Neuronal stem cell (in vitro differentiated cells): ENCODE results near the gene RECK.
"Not testable (repeated sequence)": the region's sequence is repeated elsewhere in the genome, so short reads cannot be mapped to it uniquely, and the experiment has no call there.

ENCODE experiments used
- DNase-seq: peaks from one replicate; pipeline ENCODE4 v3.0.0-alpha.2; 2013; ENCODE audit warnings: low spot score
- H2AFZ ChIP-seq: one replicate; pipeline ENCODE4 v1.6.1; 2013; ENCODE audit warnings: mild to moderate bottlenecking, low read length, inconsistent platforms
- H2AK5ac ChIP-seq: 2 replicates; pipeline ENCODE4 v1.6.1; 2013; ENCODE audit warnings: low read depth, mild to moderate bottlenecking, inconsistent platforms, low read length, moderate library complexity, mixed read lengths
- H2BK120ac ChIP-seq: 2 replicates; pipeline ENCODE4 v1.6.1; 2013; ENCODE audit warnings: low read depth, mild to moderate bottlenecking, inconsistent platforms, low read length, moderate library complexity, mixed read lengths
- H2BK12ac ChIP-seq: one replicate; pipeline ENCODE4 v1.6.1; 2013; ENCODE audit warnings: low read length, inconsistent platforms
- H2BK15ac ChIP-seq: 2 replicates; pipeline ENCODE4 v1.6.1; 2013; ENCODE audit warnings: mild to moderate bottlenecking, low read length, inconsistent platforms, mixed read lengths
- H2BK5ac ChIP-seq: one replicate; pipeline ENCODE4 v1.6.1; 2013; ENCODE audit warnings: inconsistent platforms, mild to moderate bottlenecking, low read length, moderate library complexity
- H3K14ac ChIP-seq: one replicate; pipeline ENCODE4 v1.6.1; 2013; ENCODE audit warnings: low read length, inconsistent platforms
- H3K18ac ChIP-seq: 2 replicates; pipeline ENCODE4 v1.6.1; 2013; ENCODE audit warnings: low read length, inconsistent platforms
- H3K23ac ChIP-seq: 2 replicates; pipeline ENCODE4 v1.6.1; 2013; ENCODE audit warnings: low read depth, mild to moderate bottlenecking, mixed read lengths, low read length, inconsistent platforms; ENCODE audit not compliant: poor library complexity
- H3K27ac ChIP-seq: replicated peaks from 3 replicates; pipeline ENCODE4 v1.5.1; 2013; ENCODE audit warnings: low read length, inconsistent platforms
- H3K27me3 ChIP-seq, 3 experiments: 2 replicates each; pipeline ENCODE4 v1.6.1; 2013; ENCODE audit warnings: low read length in 3 of 3, mild to moderate bottlenecking in 2 of 3, inconsistent platforms in 1 of 3, low read depth in 1 of 3, mixed read lengths in 1 of 3, moderate library complexity in 1 of 3; ENCODE audit not compliant: control insufficient read depth in 3 of 3, insufficient read depth in 3 of 3
- H3K36me3 ChIP-seq, 2 donors: replicated peaks in 1 of 2; 2 replicates each; pipeline ENCODE4 v1.6.1; 2013; ENCODE audit warnings: low read length in 2 of 2; ENCODE audit not compliant: control insufficient read depth in 2 of 2, insufficient read depth in 2 of 2
- H3K4ac ChIP-seq: 2 replicates; pipeline ENCODE4 v1.6.1; 2013; ENCODE audit warnings: inconsistent platforms, mild to moderate bottlenecking, low read length, moderate library complexity
- H3K4me1 ChIP-seq, 2 donors: 1 replicate in 1 of 2; 2 replicates in 1 of 2; pipeline ENCODE4 v1.6.1; 2013; ENCODE audit warnings: low read length in 2 of 2, low read depth in 1 of 2; ENCODE audit not compliant: control insufficient read depth in 2 of 2, insufficient read depth in 1 of 2
- H3K4me2 ChIP-seq: one replicate; pipeline ENCODE4 v1.6.1; 2013; ENCODE audit warnings: mild to moderate bottlenecking, low read length, inconsistent platforms; ENCODE audit not compliant: insufficient read depth, poor library complexity, severe bottlenecking
- H3K4me3 ChIP-seq, 2 donors: 2 replicates each; pipeline ENCODE4 v1.5.1; 2013; ENCODE audit warnings: low read length in 2 of 2, mild to moderate bottlenecking in 2 of 2, inconsistent platforms in 1 of 2, moderate library complexity in 1 of 2
- H3K79me1 ChIP-seq: one replicate; pipeline ENCODE4 v1.6.1; 2013; ENCODE audit warnings: low read depth, mild to moderate bottlenecking, inconsistent platforms, low read length, moderate library complexity
- H3K9ac ChIP-seq: one replicate; pipeline ENCODE4 v1.6.1; 2013; ENCODE audit warnings: mild to moderate bottlenecking, low read depth, low read length, inconsistent platforms; ENCODE audit not compliant: poor library complexity
- H3K9me3 ChIP-seq, 2 donors: replicated peaks in 1 of 2; 2 replicates each; pipeline versions ENCODE3 to v1.6.1; 2013; ENCODE audit warnings: low read length in 2 of 2, mild to moderate bottlenecking in 2 of 2, inconsistent platforms in 1 of 2, low read depth in 1 of 2, mixed read lengths in 1 of 2, moderate library complexity in 1 of 2; ENCODE audit not compliant: control insufficient read depth in 2 of 2, insufficient read depth in 1 of 2
- H4K8ac ChIP-seq: one replicate; pipeline ENCODE4 v1.6.1; 2013; ENCODE audit warnings: low read depth, mild to moderate bottlenecking, inconsistent platforms, low read length, moderate library complexity
- H4K91ac ChIP-seq: one replicate; pipeline ENCODE4 v1.6.1; 2013; ENCODE audit warnings: low read length, low read depth, mild to moderate bottlenecking, inconsistent platforms; ENCODE audit not compliant: poor library complexity
- WGBS, 2 donors: extraction: QIAGEN DNeasy Blood & Tissue Kit; methylation state at CpG; one replicate each; pipeline ENCODE4 v1.1.7; 2013; ENCODE audit warnings: missing lambda C conversion rate in 2 of 2, mixed read lengths in 1 of 2; ENCODE audit not compliant: insufficient read length in 2 of 2, insufficient replicate concordance in 1 of 2; ENCODE audit errors: extremely low coverage in 2 of 2; 5-methylcytosine and 5-hydroxymethylcytosine counted together

RECK gene

GRCh38 chr9:36160126-36160525 lies 123.4 kb downstream of the RECK start:
- H2BK15ac ChIP-seq, H3K79me1 ChIP-seq, H2BK12ac ChIP-seq, H3K4ac ChIP-seq, H3K4me2 ChIP-seq, DNase-seq, H4K91ac ChIP-seq, H3K9ac ChIP-seq, H4K8ac ChIP-seq, H3K27me3 ChIP-seq, H2AK5ac ChIP-seq, H3K23ac ChIP-seq, H2BK120ac ChIP-seq, H3K4me3 ChIP-seq, H3K14ac ChIP-seq, H3K36me3 ChIP-seq, H3K27ac ChIP-seq, H3K18ac ChIP-seq, H2BK5ac ChIP-seq, H2AFZ ChIP-seq: not testable (repeated sequence)
- Histone ChIP-seq H3K4me1 (peaks cover 11 to 25% of the 10 kb centered on the region in 2 donors), H3K9me3 (peaks cover 5 to 14% of the 10 kb centered on the region in 2 donors)
- WGBS, 2 donors, result no CpG with 5 or more reads among the region's 11 CpGs

- no CpG with 5 or more reads among the region's 2 CpGs for WGBS, 2 donors
- Histone ChIP-seq H3K4me3 (no peak overlapping the region), H3K9me3 (peaks cover 4 to 13% of the 10 kb centered on the region in 2 donors), H3K14ac (no peak overlapping the region), H3K27ac (no peak overlapping the region), H3K23ac (no peak overlapping the region), H3K4me1 (peaks cover 11 to 25% of the 10 kb centered on the region in 2 donors), H3K9ac (no peak overlapping the region), H2BK120ac (no peak overlapping the region), H4K8ac (no peak overlapping the region), H4K91ac (no peak overlapping the region), H3K79me1 (no peaks in the 10 kb centered on the region), H3K4ac (no peak overlapping the region), H2BK15ac (no peak overlapping the region), H3K18ac (no peak overlapping the region), H2AFZ (no peak overlapping the region), H3K36me3 (peaks cover 2 to 3% of the 10 kb centered on the region in 2 donors), H2BK5ac (no peak overlapping the region), H2BK12ac (no peak overlapping the region), H2AK5ac (no peak overlapping the region), H3K4me2 (no peak overlapping the region), H3K27me3 (no peaks in the 10 kb centered on the region)
- DNase-seq, result no peak
These were observed 124.5 kb downstream of the RECK start for GRCh38 chr9:36161187-36161586.

- peak overlapping the region; percentile 32 for H3K27ac ChIP-seq
- no peak overlapping the region for H3K9ac ChIP-seq
- no peak overlapping the region for H2AFZ ChIP-seq
- H2AK5ac ChIP-seq, result no peak overlapping the region
- H3K4me3 ChIP-seq, result peak overlapping the region in 1 of 2 donors; percentile 30
- no peak overlapping the region for H4K8ac ChIP-seq
- no peak overlapping the region for H3K4me2 ChIP-seq
- H3K18ac ChIP-seq, result peak overlapping the region; percentile 79
- H2BK120ac ChIP-seq, result no peak overlapping the region
- no peak overlapping the region for H2BK5ac ChIP-seq
- peaks cover 11 to 25% of the 10 kb centered on the region in 2 donors for H3K4me1 ChIP-seq
- no peaks in the 10 kb centered on the region for H3K79me1 ChIP-seq
- H3K14ac ChIP-seq, result no peak overlapping the region
- H3K4ac ChIP-seq, result peak overlapping the region; percentile 79
- no peaks in the 10 kb centered on the region for H3K36me3 ChIP-seq
- H3K23ac ChIP-seq, result no peak overlapping the region
- peak overlapping the region; percentile 16 for H4K91ac ChIP-seq
- no peak for DNase-seq
- no peaks in the 10 kb centered on the region for H3K27me3 ChIP-seq
- no peak overlapping the region for H2BK12ac ChIP-seq
- peaks cover 0 to 6% of the 10 kb centered on the region in 2 donors for H3K9me3 ChIP-seq
- no CpG with 5 or more reads among the region's 17 CpGs for WGBS, 2 donors
- no peak overlapping the region for H2BK15ac ChIP-seq
These were observed 125.6 kb downstream of the RECK start for GRCh38 chr9:36162211-36162738.

GRCh38 chr9:36163049-36163785 lies 126.5 kb downstream of the RECK start:
- Histone ChIP-seq H4K91ac (no peak overlapping the region), H3K4me2 (no peak overlapping the region), H2BK120ac (no peak overlapping the region), H2BK12ac (no peak overlapping the region), H3K79me1 (no peaks in the 10 kb centered on the region), H3K9me3 (peaks cover 0 to 4% of the 10 kb centered on the region in 2 donors), H2AFZ (peak overlapping the region; percentile 89), H3K4ac (no peak overlapping the region), H3K36me3 (no peaks in the 10 kb centered on the region), H3K4me1 (peaks cover 11 to 25% of the 10 kb centered on the region in 2 donors), H4K8ac (no peak overlapping the region), H3K9ac (no peak overlapping the region), H2AK5ac (no peak overlapping the region), H3K4me3 (no peak overlapping the region), H3K14ac (no peak overlapping the region), H3K23ac (no peak overlapping the region), H3K18ac (peak overlapping the region; percentile 94), H2BK15ac (peak overlapping the region; percentile 42), H2BK5ac (no peak overlapping the region), H3K27ac (peak overlapping the region; percentile 67), H3K27me3 (no peaks in the 10 kb centered on the region)
- no peak for DNase-seq
- no CpG with 5 or more reads among the region's 9 CpGs for WGBS, 2 donors
